ENCODE results near the gene MSX1. TPM values are rescaled to one million over a fixed set of nuclear protein-coding genes. Genes with fewer than 3 reads are reported as not detected.

Gene MSX1
- total and polyA plus RNA-seq, 2 of the 8 experiments (the other 6 are each of a cell fraction or from before 2014, with no cell fraction given), result 0.47 TPM; not detected in 1

GRCh38 chr4:4823621-4824162, 35.8 kb upstream of the MSX1 start (continued):
- TF ChIP-seq POLR2AphosphoS5 (IDR thresholded peaks at IDR 0.05; ENCODE audit: low read depth, low read length), result no peak
- TF ChIP-seq POU5F1 (IDR thresholded peaks at IDR 0.05; ENCODE audit: low read depth, low read length), result no peak
- no peak for TF ChIP-seq SUZ12 (IDR thresholded peaks at IDR 0.05; ENCODE audit: low read length)
- TF ChIP-seq EZH2 (IDR thresholded peaks at IDR 0.05; ENCODE audit: low read depth, low read length, severe bottlenecking), result no peak
